Daoy (cell line): ENCODE data around the gene GPR150. TPM values are rescaled to one million over a fixed set of nuclear protein-coding genes. Genes with fewer than 3 reads are reported as not detected.

Source experiments
- DNase-seq: peaks from one replicate; pipeline ENCODE4 v3.0.0-alpha.2; 2015; ENCODE audit warnings: low read depth
- total RNA-seq: library from RNA; depleted of rRNA; stranded (reverse); fragments of >200 nt; shearing (Covaris generic); gene quantifications from 2 replicates; pipeline ENCODE4 v1.2.3, GENCODE V29; 2014; rRNA removed

Gene GPR150
- total RNA-seq, 1 experiment from 2014 or later = 0.29 TPM

DNA sequence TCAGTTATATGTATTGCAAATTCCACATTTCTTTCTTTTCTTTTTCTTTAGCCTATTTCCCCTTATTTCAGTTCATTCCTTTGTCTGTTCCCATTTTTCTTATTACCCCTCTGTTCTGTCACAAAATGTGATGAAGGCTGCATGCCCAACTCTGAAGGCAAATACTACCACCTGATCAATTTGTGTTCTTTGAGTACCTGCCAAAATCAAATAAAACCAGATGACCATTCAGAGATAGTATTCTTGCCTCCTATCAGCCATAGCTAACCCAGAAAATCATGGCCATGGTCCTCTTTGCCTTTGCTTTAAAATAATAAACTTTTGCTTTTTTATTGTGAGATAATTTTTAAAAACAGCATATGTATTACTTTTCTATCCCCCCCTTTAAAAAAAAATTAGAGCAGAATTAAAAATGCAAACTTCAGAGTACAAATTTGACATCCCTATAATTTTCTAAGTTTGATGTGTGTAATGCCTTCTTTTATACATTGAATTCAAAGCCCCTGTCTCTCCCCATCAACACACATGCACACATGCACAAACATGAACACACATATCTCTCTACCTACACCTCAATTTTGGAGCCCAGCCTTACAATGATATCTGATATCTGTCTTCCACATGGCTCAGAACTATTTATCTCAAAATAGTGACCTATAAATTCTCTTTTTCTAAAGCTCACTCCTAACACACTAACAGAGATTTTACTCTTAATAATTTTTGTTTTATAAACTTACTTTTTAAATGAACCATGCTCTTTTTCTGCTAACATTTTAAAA, 30.1 kb downstream of the GPR150 start:
- no peak for DNase-seq

DNA sequence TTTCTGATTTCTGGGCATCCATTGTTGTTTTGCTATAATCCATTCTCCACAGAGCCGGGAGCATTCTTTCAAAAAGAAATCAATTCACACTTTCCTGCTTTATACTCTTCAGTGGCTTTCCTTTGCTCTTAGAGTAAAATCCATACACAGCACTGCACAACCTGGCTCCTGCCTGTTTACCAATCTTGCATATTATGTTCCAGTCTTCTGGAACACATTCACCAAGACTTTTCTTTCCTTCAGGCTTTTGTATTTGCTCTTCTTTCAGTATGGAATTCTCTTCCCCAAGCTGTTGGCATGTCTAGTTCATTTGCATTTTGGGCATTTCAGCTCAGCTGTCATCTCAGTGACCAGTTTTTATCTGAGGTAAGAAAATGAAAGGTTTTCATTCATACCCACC, 33.0 kb downstream of the GPR150 start:
- DNase-seq = no peak

DNA sequence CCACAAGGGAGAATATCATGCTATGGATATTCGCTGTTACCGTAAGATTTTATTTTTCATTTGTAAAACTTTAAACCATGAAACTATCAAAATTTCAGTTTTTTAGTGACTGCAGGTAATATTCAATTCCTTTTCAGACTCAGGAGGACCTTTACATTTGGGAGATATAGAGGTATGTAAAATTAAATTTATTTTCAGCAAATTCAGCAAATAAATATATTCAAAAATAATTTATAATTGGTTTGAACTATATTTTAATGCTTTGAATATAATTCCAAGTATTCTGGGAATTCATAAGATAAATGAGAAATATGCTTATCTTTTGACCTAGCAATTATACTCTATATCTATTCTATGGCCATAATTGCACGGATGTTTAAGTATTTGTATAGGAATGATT, 34.3 kb downstream of the GPR150 start:
- no peak for DNase-seq

DNA sequence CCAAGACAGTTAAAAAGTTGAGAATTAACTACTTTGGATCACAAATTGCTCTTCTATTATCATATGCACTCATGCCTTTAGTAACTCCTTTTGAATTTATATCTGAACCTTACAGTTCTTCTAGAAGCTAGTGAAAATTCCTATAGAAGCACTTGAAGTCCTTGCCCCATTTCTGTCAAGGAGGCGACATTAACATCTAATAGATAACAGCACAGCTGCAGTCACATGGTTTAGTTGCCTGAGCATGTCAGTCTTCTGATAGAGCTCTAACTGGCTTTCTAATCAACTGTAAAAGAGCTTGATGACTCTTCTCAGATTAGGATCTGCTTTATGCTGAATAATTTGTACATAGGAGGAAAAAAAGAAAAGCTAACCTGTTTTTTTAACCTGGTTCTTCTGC, 35.7 kb downstream of the GPR150 start:
- DNase-seq = no peak

DNA sequence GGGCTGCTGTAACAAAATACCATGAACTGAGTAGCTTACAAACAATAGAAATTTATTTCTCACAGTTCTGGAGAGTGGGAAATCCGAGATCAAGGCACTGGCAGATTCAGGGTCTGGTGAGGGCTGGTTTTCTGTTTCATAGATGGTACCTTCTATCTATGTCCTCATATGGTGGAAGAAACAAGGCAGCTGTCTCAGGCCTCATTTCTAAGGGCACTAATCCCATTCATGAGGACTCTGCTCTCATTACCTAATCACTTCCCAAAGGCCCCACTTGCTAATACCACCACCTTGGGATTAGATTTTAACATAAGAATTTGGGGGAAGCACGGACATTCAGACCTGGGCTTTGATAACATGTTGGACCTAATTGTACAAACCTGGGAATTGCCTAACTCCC, 40.2 kb downstream of the GPR150 start:
- DNase-seq = no peak

DNA sequence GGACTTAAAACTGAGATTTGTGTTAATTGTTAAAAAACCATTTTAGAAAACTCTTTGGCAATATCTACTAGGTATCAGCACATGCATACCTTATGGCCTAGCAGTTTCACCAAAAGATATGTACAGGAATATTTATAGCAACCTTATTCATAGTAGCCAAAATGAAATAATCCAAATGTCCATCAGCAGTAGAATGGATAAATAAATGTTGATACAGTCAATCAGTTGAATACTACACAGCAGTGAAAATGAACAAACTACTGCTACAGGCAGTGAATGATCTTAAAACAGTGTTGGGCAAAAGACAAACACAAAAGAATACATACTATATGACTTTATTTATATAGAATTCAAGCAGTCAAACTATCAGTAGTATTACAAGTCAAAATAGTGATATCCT, 43.1 kb downstream of the GPR150 start:
- no peak for DNase-seq

DNA sequence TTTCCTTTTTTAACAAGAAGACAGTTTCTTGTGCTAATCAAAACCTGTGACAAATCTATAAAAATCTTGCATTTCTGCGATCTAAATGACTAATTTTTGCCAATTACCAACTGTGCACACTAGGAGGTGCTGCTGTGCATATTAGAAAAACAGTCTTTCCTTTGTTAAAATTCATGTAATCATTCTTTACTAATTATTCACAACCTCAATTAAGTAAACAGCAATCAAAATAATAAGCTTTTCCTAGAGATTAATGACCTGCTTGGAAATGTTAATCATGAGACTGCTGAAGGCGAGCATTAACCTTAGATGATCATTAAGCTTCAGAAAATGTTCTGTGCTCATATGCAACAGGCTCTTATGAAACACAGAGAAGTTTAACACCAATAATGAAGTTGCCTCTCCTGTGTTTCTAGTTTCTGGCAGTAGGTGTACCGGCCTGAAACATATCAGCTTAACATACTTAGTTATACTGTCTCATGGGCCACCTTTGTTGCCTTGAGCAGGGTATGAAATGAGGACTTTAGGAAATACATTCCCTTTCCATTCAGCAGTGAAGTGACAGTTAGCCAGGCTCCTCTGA, 44.4 kb downstream of the GPR150 start:
- DNase-seq = peak; percentile 16

DNA sequence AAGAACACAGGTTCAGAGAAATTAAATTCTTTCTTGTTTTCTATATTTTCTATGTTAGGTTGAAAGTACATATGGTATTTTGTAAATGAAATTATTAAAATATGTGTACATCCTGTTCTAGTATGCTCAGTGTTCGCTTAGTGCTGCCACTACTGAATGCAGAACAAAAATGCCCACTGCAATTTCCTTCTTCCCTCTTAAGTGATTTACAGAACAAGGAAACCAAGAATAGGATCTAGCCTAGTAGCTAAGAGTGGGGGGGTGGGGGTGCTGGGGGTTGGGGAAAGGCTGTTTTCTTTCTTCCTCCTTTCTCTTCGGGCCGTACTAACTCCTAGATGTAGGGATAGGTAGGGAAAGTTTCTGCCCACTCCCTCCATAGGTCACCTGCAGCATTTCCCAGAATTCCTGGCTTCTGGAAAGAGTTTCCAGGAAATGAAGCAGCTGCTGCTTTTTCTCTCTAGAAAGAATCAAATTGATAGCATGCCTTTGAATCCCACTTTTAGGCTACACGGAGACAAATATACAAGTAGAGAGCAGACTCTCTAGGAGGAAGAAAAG, 47.3 kb downstream of the GPR150 start:
- no peak for DNase-seq

DNA sequence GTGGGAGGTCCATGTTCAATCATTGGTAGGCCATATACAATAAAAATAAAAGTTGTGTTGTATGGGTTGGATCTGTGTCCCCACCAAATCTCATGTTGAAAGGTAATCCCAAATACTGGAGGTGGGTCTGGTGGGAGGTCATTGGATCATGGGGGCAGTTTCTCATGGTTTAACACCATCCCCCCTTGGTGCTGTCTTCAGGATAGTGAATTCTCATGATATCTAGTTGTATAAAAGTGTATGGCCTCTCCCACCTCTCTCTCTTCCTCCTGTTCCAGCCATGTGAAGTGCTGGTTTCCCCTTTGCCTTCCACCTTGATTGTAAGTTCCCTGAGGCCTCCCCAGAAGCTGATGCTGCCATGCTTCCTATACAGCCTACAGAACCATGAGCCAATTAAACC, 47.8 kb downstream of the GPR150 start:
- DNase-seq = no peak

DNA sequence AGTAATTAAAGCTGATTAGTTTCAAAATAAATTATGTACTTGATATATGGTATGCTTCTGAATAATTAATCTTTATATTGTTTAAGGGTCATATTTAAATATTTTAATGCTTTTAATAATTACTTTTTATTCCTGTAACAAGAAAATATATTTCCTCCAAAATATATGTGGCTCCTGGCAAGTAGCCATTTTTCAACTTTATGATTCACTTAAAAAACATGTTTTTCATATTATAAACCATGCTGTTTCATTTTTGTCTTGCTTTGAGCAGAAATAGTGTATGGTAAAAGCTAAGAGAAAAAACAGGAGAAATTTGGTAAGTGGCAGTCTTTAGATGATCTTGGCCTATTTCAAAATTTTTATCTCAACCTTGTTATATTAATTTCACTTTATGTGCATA, 48.3 kb downstream of the GPR150 start:
- no peak for DNase-seq

DNA sequence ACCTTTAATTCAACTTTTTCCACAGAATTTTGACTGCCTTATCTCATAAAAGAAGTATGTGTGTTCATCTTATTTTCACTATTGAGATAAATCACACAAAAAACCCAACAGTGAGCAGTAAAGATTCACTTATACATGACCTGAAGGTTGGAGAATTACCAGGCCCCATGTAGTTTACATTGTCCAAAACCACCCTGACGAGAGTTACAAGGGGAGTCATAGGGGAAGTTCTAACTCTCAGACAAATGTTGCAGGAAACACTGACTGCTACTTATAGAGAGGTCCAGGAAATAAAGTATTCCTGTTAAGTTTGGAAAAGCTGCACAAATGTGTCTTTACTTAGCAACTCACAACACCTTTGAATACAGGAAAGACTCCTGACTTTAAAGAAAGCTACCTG, 48.8 kb downstream of the GPR150 start:
- peak; percentile 16 for DNase-seq

DNA sequence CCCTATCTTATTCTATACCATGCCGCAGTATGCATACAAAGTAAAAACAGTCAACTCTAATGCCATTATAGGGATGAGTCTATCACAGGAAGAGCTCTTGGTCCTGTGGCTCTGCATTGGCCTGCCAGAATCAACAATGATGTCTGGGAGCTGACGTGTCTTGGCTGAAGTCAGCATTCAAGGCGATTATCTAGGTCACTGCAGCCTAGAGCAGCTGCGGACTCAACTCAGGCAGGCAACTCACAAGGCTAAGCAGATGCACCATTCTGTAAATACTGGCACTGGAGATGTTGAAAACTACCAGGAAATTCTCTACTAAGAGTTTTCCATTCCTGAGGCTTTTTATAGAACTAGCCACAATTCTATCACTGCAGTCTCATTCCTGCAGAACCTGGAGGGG, 49.7 kb downstream of the GPR150 start:
- DNase-seq = peak; percentile 93

DNA sequence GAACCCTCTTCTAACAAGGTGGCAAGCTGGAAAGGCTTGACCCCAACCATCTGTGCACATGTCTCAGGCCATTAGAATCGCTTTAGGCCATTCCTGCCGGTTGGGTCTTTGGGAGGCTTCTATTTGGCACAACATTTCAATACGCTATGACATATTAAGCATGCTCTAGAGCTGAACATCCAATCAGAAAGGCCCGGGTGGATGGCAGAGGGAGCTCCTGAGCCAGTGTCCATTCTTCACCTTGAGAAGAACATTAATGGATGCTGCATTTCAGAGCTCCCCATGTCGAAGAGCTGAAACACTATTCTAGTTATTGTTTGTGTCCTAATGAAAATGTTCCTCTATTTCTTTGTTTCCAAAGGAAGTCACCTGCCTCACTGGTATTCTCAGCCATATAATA, 50.1 kb downstream of the GPR150 start:
- DNase-seq = no peak

DNA sequence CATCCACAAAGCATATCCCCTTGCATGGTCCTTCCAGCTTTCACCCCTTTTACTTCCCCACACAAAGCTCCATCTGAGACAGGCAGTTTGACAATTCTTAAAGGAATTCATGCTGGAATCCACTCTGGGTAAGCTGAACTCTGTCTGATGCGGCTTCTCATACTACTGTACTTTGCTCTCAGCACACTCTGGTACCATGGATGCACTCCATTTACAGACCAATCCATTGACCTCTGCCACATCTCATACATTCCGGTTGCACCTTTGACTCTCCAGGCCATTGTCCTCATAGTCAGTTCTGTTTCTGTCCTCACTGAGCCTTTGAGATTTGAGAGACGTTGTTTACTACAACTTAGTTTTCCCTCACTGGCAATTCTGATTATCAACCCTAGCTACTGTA, 50.7 kb downstream of the GPR150 start:
- DNase-seq = no peak

Other genes with a start within 250 kb of the GPR150 start
- not detected in 2 replicates for gene FAM81B, start 228.7 kb upstream of the GPR150 start, total RNA-seq
- gene SKIC3, start 65.1 kb upstream of the GPR150 start, total RNA-seq = 62.5 and 71.6 TPM in 2 replicates
- gene ARSK, start 65.0 kb upstream of the GPR150 start, total RNA-seq = 6.2 and 8.5 TPM in 2 replicates
- 2.3 and 6.8 TPM in 2 replicates for gene RFESD, start 26.7 kb downstream of the GPR150 start, total RNA-seq
- 1.5 TPM in 1 of 2 replicates, not detected in the other for gene SPATA9, start 62.9 kb downstream of the GPR150 start, total RNA-seq
- 91.7 and 120 TPM in 2 replicates for gene RHOBTB3, start 111.2 kb downstream of the GPR150 start, total RNA-seq
- gene GLRX, start 202.6 kb downstream of the GPR150 start, total RNA-seq = 7.1 and 8.3 TPM in 2 replicates